IPS-NIHi7 (cell line): Measurements from ENCODE around the gene MORC2.

Experiments used
- DNase-seq: peaks from one replicate; pipeline ENCODE4 v3.0.0; 2012; ENCODE audit warnings: mixed read lengths; ENCODE audit errors: extremely low spot score

The MORC2 gene

GRCh38 chr22:30968015-30968923, at the start of gene MORC2:
MORC2 (minus strand) TSS chr22:30968774; CDS start chr22:30967889, 885 bp downstream.
- DNase-seq: peak; percentile 67

- no peak for DNase-seq
These were observed 37.0 kb upstream of the MORC2 start for GRCh38 chr22:31005535-31005934.

GRCh38 chr22:31001124-31001770, 32.7 kb upstream of the MORC2 start:
- DNase-seq: no peak

GRCh38 chr22:30998329-30998728, 29.8 kb upstream of the MORC2 start:
- no peak for DNase-seq

- no peak for DNase-seq
These were observed 27.9 kb upstream of the MORC2 start for GRCh38 chr22:30996462-30996861.

- DNase-seq: no peak
These were observed 26.4 kb upstream of the MORC2 start for GRCh38 chr22:30994960-30995359.

GRCh38 chr22:30992565-30992964, 24.0 kb upstream of the MORC2 start:
- DNase-seq: no peak

- no peak for DNase-seq
These were observed 22.1 kb upstream of the MORC2 start for GRCh38 chr22:30990690-30991089.

GRCh38 chr22:30989474-30989873, 20.9 kb upstream of the MORC2 start:
- no peak for DNase-seq

- DNase-seq: no peak
These were observed 17.1 kb upstream of the MORC2 start for GRCh38 chr22:30985561-30986208.

- DNase-seq: no peak
These were observed 15.7 kb upstream of the MORC2 start for GRCh38 chr22:30984317-30984716.

GRCh38 chr22:30982512-30982911, 13.9 kb upstream of the MORC2 start:
- no peak for DNase-seq

- no peak for DNase-seq
These were observed 11.4 kb upstream of the MORC2 start for GRCh38 chr22:30979932-30980331.

GRCh38 chr22:30978304-30978962, 9.9 kb upstream of the MORC2 start:
- no peak for DNase-seq

GRCh38 chr22:30970356-30970746, 1.8 kb upstream of the MORC2 start:
- DNase-seq: no peak

- DNase-seq: peak; percentile 56
These were observed 1.2 kb upstream of the MORC2 start for GRCh38 chr22:30969532-30970355.

- peak; percentile 99 for DNase-seq
These were observed 454 bp upstream of the MORC2 start, which contains the start of gene TUG1 for GRCh38 chr22:30968924-30969531. TUG1 (plus strand) TSS chr22:30969265.

- DNase-seq: no peak
These were observed 3.7 kb downstream of the MORC2 start for GRCh38 chr22:30964858-30965257.

- no peak for DNase-seq
These were observed 13.4 kb downstream of the MORC2 start for GRCh38 chr22:30955153-30955552.

- DNase-seq: no peak
These were observed 15.4 kb downstream of the MORC2 start for GRCh38 chr22:30953206-30953605.
